GM10266 (cell line): ENCODE measurements around the gene SELPLG.
"Not testable (repeated sequence)": the region's sequence is repeated elsewhere in the genome, so short reads cannot be mapped to it uniquely, and the experiment has no call there.

ENCODE experiments used
- DNase-seq: peaks from one replicate; pipeline ENCODE4 v3.0.0; 2012; ENCODE audit errors: extremely low spot score
- TF ChIP-seq, protein P1 (sequence below): IDR thresholded peaks from 2 replicates; pipeline ENCODE4 v1.5.1; 2012; ENCODE audit warnings: mild to moderate bottlenecking, low read depth; ENCODE audit not compliant: control insufficient read depth, insufficient read depth; ENCODE audit errors: missing control alignments

The SELPLG gene

DNA sequence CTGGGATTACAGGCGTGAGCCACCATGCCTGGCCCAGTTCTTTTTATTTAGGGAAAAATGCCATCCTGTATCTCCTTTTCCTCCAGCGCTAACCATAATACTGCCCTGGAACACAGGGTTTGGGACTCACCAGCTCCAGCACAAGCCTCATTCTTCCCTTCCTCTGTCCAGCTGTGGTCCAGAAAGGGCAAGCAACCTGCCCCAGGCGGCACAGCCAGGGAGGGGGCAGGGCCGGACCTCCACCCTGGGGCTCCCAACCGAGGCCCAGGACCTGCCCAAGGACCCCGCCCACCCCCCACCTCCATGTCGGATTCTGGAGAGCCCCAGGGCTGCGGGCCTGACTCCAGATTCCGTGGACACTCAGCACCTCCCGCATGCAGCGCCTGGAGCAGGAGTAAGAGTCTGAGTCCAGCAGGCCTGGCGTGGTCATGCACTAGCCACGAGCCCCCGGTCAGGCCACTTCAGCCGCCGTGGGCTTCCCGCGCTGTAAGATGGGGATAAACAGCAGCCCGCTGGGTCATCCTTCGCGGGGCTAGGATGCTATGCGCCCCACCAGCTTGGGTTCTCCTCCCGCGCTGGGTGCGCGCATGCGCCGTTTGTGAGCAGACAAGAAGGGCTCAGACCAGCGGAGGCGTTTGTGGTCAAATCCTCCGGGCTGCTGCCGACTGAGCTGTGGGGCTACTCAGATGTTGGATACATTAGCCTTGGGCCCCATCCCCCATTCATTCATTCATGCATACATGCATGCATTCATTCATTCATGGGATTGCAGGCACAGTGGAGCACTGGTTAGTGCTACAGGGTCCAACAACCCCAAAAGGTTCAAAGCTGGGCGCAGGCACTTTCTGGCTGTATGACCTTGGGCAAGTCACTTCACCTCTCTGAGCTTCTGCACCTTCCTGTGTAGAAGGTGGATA is 52.1 kb downstream of the SELPLG start:
- no peak for DNase-seq
- TF ChIP-seq, protein P1, sequence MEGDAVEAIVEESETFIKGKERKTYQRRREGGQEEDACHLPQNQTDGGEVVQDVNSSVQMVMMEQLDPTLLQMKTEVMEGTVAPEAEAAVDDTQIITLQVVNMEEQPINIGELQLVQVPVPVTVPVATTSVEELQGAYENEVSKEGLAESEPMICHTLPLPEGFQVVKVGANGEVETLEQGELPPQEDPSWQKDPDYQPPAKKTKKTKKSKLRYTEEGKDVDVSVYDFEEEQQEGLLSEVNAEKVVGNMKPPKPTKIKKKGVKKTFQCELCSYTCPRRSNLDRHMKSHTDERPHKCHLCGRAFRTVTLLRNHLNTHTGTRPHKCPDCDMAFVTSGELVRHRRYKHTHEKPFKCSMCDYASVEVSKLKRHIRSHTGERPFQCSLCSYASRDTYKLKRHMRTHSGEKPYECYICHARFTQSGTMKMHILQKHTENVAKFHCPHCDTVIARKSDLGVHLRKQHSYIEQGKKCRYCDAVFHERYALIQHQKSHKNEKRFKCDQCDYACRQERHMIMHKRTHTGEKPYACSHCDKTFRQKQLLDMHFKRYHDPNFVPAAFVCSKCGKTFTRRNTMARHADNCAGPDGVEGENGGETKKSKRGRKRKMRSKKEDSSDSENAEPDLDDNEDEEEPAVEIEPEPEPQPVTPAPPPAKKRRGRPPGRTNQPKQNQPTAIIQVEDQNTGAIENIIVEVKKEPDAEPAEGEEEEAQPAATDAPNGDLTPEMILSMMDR = no peak

DNA sequence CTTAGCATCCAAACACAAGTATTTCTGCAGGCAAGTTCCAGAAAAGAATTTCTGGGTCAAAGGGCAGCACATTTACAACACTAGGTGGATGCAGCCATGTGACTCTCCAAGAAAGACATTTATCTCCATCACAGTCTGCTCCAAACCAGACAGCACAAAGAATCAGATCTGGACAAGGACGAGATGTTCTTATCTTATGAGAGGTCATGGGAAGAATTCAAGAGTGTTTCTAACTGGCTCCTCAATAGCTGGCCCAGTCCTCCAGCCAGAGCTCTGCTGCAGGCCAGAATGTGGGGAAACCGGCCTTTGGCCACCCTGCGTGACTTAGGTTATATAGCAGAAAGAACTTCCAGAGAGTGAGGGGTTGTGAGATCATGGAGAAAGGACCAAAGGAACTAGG is 53.2 kb downstream of the SELPLG start:
- DNase-seq = no peak
- TF ChIP-seq, protein P1 = no peak

DNA sequence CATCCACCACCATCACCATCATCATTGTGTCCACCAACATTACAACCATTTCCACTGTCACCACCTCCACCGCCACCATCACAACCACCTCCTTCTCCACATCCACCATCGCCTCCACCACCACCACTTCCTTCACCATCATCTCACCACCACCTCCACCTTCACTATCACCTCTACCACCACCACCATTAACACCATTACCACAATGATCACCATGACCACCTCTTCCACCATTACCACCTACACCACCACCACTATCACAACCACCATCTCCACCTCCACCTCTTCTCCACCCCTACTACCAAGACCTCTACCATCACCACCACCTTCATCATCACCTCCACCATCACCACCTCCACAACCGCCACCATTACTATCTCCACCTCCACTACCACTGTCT is 54.9 kb downstream of the SELPLG start:
- TF ChIP-seq, protein P1 = no peak
- DNase-seq = no peak

GRCh38 chr12:108578264-108578663 is 55.4 kb downstream of the SELPLG start:
- TF ChIP-seq, protein P1 = no peak
- DNase-seq = no peak

DNA sequence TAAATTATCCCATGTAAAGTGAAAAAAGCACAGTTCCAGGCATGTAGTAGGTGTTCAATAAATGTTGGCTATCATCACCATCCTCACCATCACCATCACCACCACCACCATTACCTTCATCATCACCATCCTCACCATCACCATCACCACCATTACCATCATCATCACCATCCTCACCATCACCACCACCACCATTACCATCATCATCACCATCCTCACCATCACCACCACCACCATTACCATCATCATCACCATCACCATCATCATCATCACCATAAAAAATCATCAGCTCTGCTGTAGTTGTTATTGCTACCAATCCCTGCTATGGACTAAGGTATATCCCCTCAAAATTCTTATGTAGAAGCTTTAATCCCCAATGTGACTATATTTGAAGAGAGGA is 56.2 kb downstream of the SELPLG start:
- no peak for DNase-seq
- TF ChIP-seq, protein P1 = no peak

DNA sequence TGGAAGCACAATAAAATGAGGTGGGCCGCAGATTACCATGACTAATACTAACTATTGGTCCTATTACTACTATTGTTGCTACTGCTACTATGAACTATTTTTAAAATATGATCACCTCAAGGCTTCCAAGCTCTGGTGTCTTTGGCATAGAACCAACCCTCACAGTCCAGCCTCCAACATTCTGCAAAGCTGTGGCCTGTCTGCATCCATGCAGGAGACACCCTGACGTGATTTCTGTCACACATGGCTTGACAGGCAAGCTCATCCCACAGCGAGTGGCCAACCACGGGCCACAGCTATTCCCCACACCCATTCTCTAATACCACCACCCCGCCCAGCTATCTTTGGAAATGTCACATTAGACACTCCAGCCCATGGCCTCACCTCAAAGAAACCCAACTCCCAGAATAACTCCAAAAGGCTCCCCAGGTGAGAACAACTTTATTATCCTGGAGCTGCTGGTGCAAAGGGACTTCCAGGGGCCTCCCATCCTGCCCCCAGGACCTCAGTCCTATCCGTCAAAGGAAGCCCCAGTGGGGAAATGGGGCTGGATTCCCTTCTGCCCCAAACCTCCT is 56.9 kb downstream of the SELPLG start:
- no peak for DNase-seq
- TF ChIP-seq, protein P1 = no peak

DNA sequence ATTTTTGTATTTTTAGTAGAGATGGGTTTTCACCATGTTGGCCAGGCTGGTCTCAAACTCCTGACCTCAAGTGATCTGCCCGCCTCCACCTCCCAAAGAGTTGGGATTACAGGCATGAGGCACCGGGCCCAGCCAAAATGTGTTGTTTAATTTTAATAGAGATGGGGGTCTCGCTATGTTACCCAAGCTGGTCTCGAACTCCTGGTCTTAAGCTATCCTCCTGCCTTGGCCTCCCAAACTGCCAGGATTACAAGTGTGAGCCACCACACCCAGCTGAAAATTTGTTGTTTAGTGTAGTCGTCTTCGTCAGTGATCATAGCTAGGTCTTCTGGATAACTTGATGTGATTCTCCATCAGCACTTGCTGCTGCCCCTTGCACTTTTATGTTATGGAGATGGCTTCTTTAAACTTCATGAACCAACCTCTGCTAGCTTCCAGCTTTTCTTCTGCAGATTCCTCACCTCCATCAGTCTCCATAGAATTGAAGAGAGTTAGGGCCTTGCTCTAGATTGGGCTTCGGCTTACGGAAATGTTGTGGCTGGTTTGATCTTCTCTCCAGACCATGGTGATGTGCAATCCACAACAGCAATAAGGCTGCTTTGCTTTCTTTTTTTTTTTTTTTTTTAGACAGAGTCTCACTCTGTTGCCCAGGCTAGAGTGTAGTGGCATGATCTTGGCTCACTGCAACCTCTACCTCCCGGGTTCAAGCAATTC is 58.3 kb downstream of the SELPLG start:
- TF ChIP-seq, protein P1 = no peak
- no peak for DNase-seq

- DNase-seq = not testable (repeated sequence)
Measured at GRCh38 chr12:108574276-108574675, 59.4 kb downstream of the SELPLG start.
